OCI-LY7 (cell line): ENCODE results near the gene AK9. TPM values are rescaled to one million over a fixed set of nuclear protein-coding genes. Genes with fewer than 3 reads are reported as not detected.

Experiments
- BruUV-seq: library from RNA; stranded (reverse); fragments of 400-500 nt; replicated peaks from 2 replicates; lab custom pipeline; 2021; lab: Mats Ljungman, UMichigan
- CTCF ChIA-PET: fragments of 300-600 bp; sonication (Branson Sonifier 250); formaldehyde crosslinking; loops from one replicate; lab custom pipeline; 2022; ENCODE audit warnings: antibody characterized with exemption; ENCODE audit not compliant: unreplicated experiment; lab: Charles Lee
- POLR2A ChIA-PET: fragments of 300-600 bp; sonication (Branson Sonifier 250); formaldehyde crosslinking; loops from one replicate; lab custom pipeline; 2022; ENCODE audit warnings: antibody characterized with exemption; lab: Charles Lee
- DNase-seq: peaks from one replicate; pipeline ENCODE4 v3.0.0-alpha.2; 2015; ENCODE audit warnings: low spot score
- H2AFZ ChIP-seq: fragments of 200-600 bp; sonication (generic), shearing (Covaris generic); 2 replicates; pipeline ENCODE4 v1.6.1; 2014; ENCODE audit warnings: mild to moderate bottlenecking, antibody characterized with exemption, low read length, moderate library complexity
- H3K27ac ChIP-seq: fragments of 200-600 bp; sonication (generic); 2 replicates; pipeline ENCODE4 v1.5.1; 2014; ENCODE audit warnings: mixed run types, low read depth, mild to moderate bottlenecking, moderate library complexity, low read length, inconsistent platforms; ENCODE audit not compliant: poor library complexity, severe bottlenecking
- H3K36me3 ChIP-seq: fragments of 200-600 bp; sonication (generic); 2 replicates; pipeline ENCODE4 v1.6.1; 2014; ENCODE audit warnings: mild to moderate bottlenecking, antibody characterized with exemption, low read length, moderate library complexity, mixed read lengths; ENCODE audit not compliant: insufficient read depth
- H3K4me1 ChIP-seq: fragments of 200-600 bp; sonication (generic); 2 replicates; pipeline ENCODE4 v1.5.1; 2014; ENCODE audit warnings: mild to moderate bottlenecking, low read length; ENCODE audit not compliant: insufficient read depth, poor library complexity, severe bottlenecking
- H3K4me2 ChIP-seq: fragments of 200-600 bp; sonication (generic); 2 replicates; pipeline ENCODE4 v1.6.1; 2014; ENCODE audit warnings: mild to moderate bottlenecking, low read length
- H3K4me3 ChIP-seq: fragments of 200-600 bp; sonication (generic); 2 replicates; pipeline ENCODE4 v1.5.1; 2014; ENCODE audit warnings: mild to moderate bottlenecking, low read depth, low read length; ENCODE audit not compliant: poor library complexity, severe bottlenecking
- H3K79me2 ChIP-seq: fragments of 200-600 bp; sonication (generic); 2 replicates; pipeline ENCODE4 v1.6.1; 2016; ENCODE audit warnings: low read depth, mild to moderate bottlenecking, low read length, moderate library complexity, mixed read lengths; ENCODE audit not compliant: insufficient read depth
- H3K9me2 ChIP-seq: fragments of 200-600 bp; sonication (generic); 2 replicates; pipeline ENCODE4 v1.6.1; 2016; ENCODE audit warnings: mild to moderate bottlenecking, low read length, mixed read lengths; ENCODE audit not compliant: insufficient read depth
- H3K9me3 ChIP-seq: fragments of 200-600 bp; sonication (generic); 2 replicates; pipeline ENCODE4 v1.6.1; 2014; ENCODE audit warnings: mild to moderate bottlenecking, mixed run types, low read length, mixed read lengths
- H4K20me1 ChIP-seq: fragments of 200-600 bp; sonication (generic); 2 replicates; pipeline ENCODE4 v1.6.1; 2014; ENCODE audit warnings: mild to moderate bottlenecking, antibody characterized with exemption, low read length, moderate library complexity, mixed read lengths; ENCODE audit not compliant: insufficient read depth
- CTCF ChIP-seq: fragments of 200-600 bp; sonication (generic); conservative IDR thresholded peaks from 2 replicates; pipeline ENCODE4 v1.5.1; 2014; ENCODE audit warnings: mild to moderate bottlenecking, antibody characterized with exemption, low read length, moderate library complexity, mixed read lengths
- EZH2phosphoT487 ChIP-seq: fragments of 200-600 bp; sonication (generic); IDR thresholded peaks from 2 replicates; pipeline ENCODE4 v1.6.1; 2018; ENCODE audit warnings: low read depth, borderline replicate concordance, mild to moderate bottlenecking, mixed run types, antibody characterized with exemption, low read length, moderate library complexity, mixed read lengths
- intact Hi-C: fragments of 100-400 bp; cut with micrococcal nuclease; formaldehyde crosslinking; loops from one replicate; pipeline ENCODE4 v1.10.0; 2022; ENCODE audit not compliant: unreplicated experiment
- total RNA-seq, 2 experiments: library from RNA; depleted of rRNA in 1 of 2; stranded (reverse); fragments of >200 nt in 1 of 2; shearing (Covaris generic) in 1 of 2; gene quantifications; 2 replicates each; pipeline ENCODE4 v1.2.3, GENCODE V29; 2014 to 2022

Gene AK9
- total RNA-seq, 2 experiments from 2014 or later: 4.9 to 6.7 TPM

DNA sequence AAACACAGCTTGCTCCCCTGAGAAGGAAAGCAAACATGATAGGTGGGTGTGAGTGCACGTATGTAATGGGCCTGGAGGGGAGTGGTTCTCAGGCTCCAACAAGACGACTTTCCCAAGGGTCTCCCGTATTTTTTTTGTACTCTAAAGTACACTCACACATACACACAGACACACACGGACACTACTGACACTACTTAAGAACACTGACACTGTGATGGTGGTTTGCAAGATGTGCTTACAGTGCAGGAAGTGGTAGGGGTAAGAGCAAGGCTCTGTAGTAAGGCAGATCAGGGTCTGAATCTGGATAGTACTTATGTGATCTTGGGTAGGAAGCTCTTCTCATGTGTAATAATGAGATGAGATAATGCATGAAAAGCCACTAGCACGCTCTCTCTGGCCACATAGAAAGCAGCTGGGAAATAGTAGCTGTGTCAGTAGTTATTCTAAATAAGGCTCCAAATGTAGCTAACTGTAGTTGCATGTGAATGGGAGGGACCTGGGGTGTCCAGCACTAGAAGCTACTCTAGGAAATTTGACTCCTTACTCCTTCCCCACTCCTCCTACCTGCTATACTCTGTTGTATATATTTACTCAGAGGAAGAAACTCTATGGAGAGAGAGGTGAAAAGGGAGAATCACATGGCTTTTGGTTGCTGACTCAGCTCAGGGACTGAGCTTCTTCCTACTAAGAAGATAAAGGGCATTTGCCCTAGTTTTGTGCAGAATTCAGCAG is 199.6 kb downstream of the AK9 start:
- Histone ChIP-seq H3K9me3 (no peaks in the 10 kb centered on the region), H3K79me2 (no peaks in the 10 kb centered on the region), H4K20me1 (no peaks in the 10 kb centered on the region), H3K4me1 (no peaks in the 10 kb centered on the region), H3K4me2 (no peak overlapping the region), H3K4me3 (no peak overlapping the region), H3K36me3 (no peaks in the 10 kb centered on the region), H3K9me2 (no peaks in the 10 kb centered on the region), H3K27ac (no peak overlapping the region), H2AFZ (peak overlapping the region; percentile 59)
- BruUV-seq: no TSS peak
- ChIA-PET POLR2A (interaction anchor here (0.5 to 1.0 kb wide), 4 partner anchors 9 to 1274 kb away, joined by 3 to 4 read pairs (median 3); no protein-coding TSS in a partner anchor), CTCF (no interaction called here)
- no peak for DNase-seq
- no peak for TF ChIP-seq CTCF
- TF ChIP-seq EZH2phosphoT487: no peak
- intact Hi-C loops: no loop called here

- Histone ChIP-seq H3K79me2 (no peaks in the 10 kb centered on the region), H2AFZ (0 out of 2 replicates have a peak overlapping the region, but pooled peaks have one; percentile 59), H3K4me3 (no peak overlapping the region), H3K4me2 (no peak overlapping the region), H3K9me3 (no peaks in the 10 kb centered on the region), H3K36me3 (no peaks in the 10 kb centered on the region), H3K9me2 (no peaks in the 10 kb centered on the region), H4K20me1 (no peaks in the 10 kb centered on the region), H3K27ac (no peak overlapping the region), H3K4me1 (no peaks in the 10 kb centered on the region)
- intact Hi-C loops: no loop called here
- TF ChIP-seq CTCF: no peak
- TF ChIP-seq EZH2phosphoT487: no peak
- BruUV-seq: no TSS peak
- no peak for DNase-seq
- ChIA-PET CTCF (no interaction called here), POLR2A (interaction anchor here (0.6 to 0.7 kb wide), 2 partner anchors 732 to 1282 kb away, joined by 3 to 4 read pairs; no protein-coding TSS in a partner anchor)
These were observed 200.3 kb downstream of the AK9 start for GRCh38 chr6:109490713-109491112.

- H3K79me2 ChIP-seq: no peaks in the 10 kb centered on the region
- POLR2A ChIA-PET: interaction anchor here (0.6 to 1.2 kb wide), 3 partner anchors 25 to 31 kb away, joined by 3 to 5 read pairs (median 3); no protein-coding TSS in a partner anchor
- no peak overlapping the region for H3K27ac ChIP-seq
- H3K9me2 ChIP-seq: no peaks in the 10 kb centered on the region
- no TSS peak for BruUV-seq
- H3K9me3 ChIP-seq: no peaks in the 10 kb centered on the region
- no peak overlapping the region for H2AFZ ChIP-seq
- peaks cover 11% of the 10 kb centered on the region for H3K4me1 ChIP-seq
- CTCF ChIA-PET: no interaction called here
- no peak overlapping the region for H3K4me3 ChIP-seq
- no peaks in the 10 kb centered on the region for H3K36me3 ChIP-seq
- no peaks in the 10 kb centered on the region for H4K20me1 ChIP-seq
- intact Hi-C loops: no loop called here
- no peak overlapping the region for H3K4me2 ChIP-seq
- TF ChIP-seq EZH2phosphoT487 (no peak), CTCF (no peak)
- no peak for DNase-seq
These were observed 203.0 kb downstream of the AK9 start for GRCh38 chr6:109488001-109488400.
